Prostate gland (tissue), 2 donors: ENCODE results near the gene SIN3B.

Source experiments
- POLR2A ChIP-seq: fragments of 450-650 bp; IDR thresholded peaks from one replicate; pipeline ENCODE4 v1.6.1; 2016; ENCODE audit warnings: antibody characterized with exemption, mild to moderate bottlenecking
- POLR2AphosphoS5 ChIP-seq: sonication (generic); formaldehyde crosslinking; IDR thresholded peaks from one replicate; pipeline ENCODE4 v1.6.1; 2017; ENCODE audit warnings: antibody characterized with exemption
- TF ChIP-seq, protein P1 (sequence below), 4 experiments: fragments of 200-600 bp in 2 of 4; fragments of 450-650 bp in 2 of 4; sonication (generic) in 2 of 4; IDR thresholded peaks; 1 replicate in 3 of 4; 2 replicates in 1 of 4; pipeline ENCODE4 v1.5.1; 2016 to 2019; ENCODE audit warnings: antibody characterized with exemption in 4 of 4, mild to moderate bottlenecking in 2 of 4, moderate library complexity in 2 of 4

DNA sequence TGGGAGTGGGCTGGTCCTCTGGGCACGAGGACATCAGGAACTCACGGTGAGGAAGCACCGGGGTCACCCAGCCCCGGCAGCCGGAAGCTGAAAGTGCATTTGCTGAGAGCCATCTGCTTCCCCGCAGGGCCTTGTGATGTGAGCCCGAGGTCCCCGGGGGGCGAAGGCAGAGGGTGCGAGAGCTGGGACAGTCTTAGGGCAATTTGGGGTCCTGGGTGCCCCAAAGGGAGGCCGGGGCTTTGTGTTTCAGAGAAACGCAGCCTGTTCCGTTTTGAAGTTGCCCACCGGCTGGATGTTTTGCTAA is 64.4 kb downstream of the SIN3B start:
- TF ChIP-seq, protein P1, sequence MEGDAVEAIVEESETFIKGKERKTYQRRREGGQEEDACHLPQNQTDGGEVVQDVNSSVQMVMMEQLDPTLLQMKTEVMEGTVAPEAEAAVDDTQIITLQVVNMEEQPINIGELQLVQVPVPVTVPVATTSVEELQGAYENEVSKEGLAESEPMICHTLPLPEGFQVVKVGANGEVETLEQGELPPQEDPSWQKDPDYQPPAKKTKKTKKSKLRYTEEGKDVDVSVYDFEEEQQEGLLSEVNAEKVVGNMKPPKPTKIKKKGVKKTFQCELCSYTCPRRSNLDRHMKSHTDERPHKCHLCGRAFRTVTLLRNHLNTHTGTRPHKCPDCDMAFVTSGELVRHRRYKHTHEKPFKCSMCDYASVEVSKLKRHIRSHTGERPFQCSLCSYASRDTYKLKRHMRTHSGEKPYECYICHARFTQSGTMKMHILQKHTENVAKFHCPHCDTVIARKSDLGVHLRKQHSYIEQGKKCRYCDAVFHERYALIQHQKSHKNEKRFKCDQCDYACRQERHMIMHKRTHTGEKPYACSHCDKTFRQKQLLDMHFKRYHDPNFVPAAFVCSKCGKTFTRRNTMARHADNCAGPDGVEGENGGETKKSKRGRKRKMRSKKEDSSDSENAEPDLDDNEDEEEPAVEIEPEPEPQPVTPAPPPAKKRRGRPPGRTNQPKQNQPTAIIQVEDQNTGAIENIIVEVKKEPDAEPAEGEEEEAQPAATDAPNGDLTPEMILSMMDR (IDR thresholded peaks at IDR 0.05), result no peak
- TF ChIP-seq POLR2A (no peak), POLR2AphosphoS5 (no peak)
